Peyer's patch (tissue), 4 donors: ENCODE data around the gene XRCC1. TPM values are rescaled to one million over a fixed set of nuclear protein-coding genes. Genes with fewer than 3 reads are reported as not detected.
"Not testable (repeated sequence)": the region's sequence is repeated elsewhere in the genome, so short reads cannot be mapped to it uniquely, and the experiment has no call there.

ENCODE experiments used
- DNase-seq, 3 donors: peaks; one replicate each; pipeline ENCODE4 v3.0.0-alpha.2; 2017 to 2019
- H3K27ac ChIP-seq, 4 donors: fragments of 200-600 bp; sonication (generic); one replicate each; pipeline ENCODE4 v1.5.1; 2016 to 2019
- H3K27me3 ChIP-seq, 2 donors: fragments of 200-600 bp; sonication (generic); one replicate each; pipeline ENCODE4 v1.5.1; 2019
- H3K36me3 ChIP-seq, 3 donors: fragments of 200-600 bp; sonication (generic); one replicate each; pipeline ENCODE4 v1.5.1; 2016 to 2019
- H3K4me1 ChIP-seq, 4 donors: fragments of 200-600 bp; sonication (generic); one replicate each; pipeline ENCODE4 v1.5.1; 2016 to 2019
- H3K4me3 ChIP-seq, 4 donors: fragments of 200-600 bp; sonication (generic); 1 replicate in 3 of 4; 2 replicates in 1 of 4; pipeline ENCODE4 v1.5.1; 2016 to 2019; ENCODE audit warnings: mild to moderate bottlenecking in 1 of 4
- H3K9me3 ChIP-seq, 4 donors: fragments of 200-600 bp; sonication (generic); one replicate each; pipeline ENCODE4 v1.5.1; 2016 to 2019; ENCODE audit warnings: mild to moderate bottlenecking in 1 of 4
- POLR2A ChIP-seq, 2 donors: fragments of 450-650 bp; IDR thresholded peaks; one replicate each; pipeline ENCODE4 v1.5.1; 2017; ENCODE audit warnings: antibody characterized with exemption in 2 of 2, mild to moderate bottlenecking in 2 of 2, moderate library complexity in 2 of 2
- total RNA-seq, 4 donors: library from RNA; depleted of rRNA; stranded (reverse); fragments of >200 nt; gene quantifications; one replicate each; pipeline ENCODE4 v1.1.0, GENCODE V29; 2016
- TF ChIP-seq, protein P1 (sequence below), 6 experiments: fragments of 450-650 bp in 4 of 6; fragments of 200-600 bp in 2 of 6; sonication (generic) in 1 of 6; IDR thresholded peaks; one replicate each; pipeline ENCODE4 v1.5.1; 2017 to 2019; ENCODE audit warnings: antibody characterized with exemption in 6 of 6, mild to moderate bottlenecking in 3 of 6, moderate library complexity in 1 of 6

XRCC1 gene
- total RNA-seq, 4 donors from 2014 or later = 18.4 to 49.5 (median 22.2) TPM

DNA sequence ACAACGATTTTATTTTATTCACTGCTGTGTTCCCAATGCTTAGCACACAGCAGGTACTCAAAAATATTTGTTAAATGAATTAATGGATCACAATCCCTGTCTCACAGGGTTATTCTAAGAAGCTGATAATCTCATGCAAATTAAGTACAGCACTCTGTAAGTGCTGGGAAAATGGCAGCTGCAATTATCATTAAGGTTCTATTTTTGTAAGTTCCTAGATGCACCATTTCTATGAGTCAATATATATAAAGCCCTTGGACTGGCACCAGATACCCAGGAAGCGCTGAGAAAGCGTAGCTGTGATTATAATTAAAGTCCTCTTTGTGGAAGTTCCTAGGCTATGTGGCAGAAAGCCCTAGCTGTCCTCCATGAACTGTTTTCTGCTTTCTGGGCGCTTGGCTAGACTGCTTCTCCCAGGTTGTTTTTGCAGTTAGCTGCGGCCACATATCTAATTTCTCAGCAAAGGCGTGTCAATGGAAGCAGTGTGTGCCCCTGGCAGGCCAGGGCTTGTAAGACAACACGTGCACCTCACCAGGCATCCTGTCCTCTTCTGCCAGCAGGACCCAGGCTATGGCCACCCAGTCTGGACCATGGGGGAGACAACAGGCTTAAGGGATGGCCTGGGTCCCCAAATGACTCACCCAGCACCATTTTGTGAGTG lies 31.4 kb upstream of the XRCC1 start:
- H3K4me3 ChIP-seq = no peak overlapping the region
- TF ChIP-seq, protein P1, sequence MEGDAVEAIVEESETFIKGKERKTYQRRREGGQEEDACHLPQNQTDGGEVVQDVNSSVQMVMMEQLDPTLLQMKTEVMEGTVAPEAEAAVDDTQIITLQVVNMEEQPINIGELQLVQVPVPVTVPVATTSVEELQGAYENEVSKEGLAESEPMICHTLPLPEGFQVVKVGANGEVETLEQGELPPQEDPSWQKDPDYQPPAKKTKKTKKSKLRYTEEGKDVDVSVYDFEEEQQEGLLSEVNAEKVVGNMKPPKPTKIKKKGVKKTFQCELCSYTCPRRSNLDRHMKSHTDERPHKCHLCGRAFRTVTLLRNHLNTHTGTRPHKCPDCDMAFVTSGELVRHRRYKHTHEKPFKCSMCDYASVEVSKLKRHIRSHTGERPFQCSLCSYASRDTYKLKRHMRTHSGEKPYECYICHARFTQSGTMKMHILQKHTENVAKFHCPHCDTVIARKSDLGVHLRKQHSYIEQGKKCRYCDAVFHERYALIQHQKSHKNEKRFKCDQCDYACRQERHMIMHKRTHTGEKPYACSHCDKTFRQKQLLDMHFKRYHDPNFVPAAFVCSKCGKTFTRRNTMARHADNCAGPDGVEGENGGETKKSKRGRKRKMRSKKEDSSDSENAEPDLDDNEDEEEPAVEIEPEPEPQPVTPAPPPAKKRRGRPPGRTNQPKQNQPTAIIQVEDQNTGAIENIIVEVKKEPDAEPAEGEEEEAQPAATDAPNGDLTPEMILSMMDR (IDR thresholded peaks at IDR 0.05) = no peak
- no peak for TF ChIP-seq POLR2A (IDR thresholded peaks at IDR 0.05)
- no peaks in the 10 kb centered on the region for H3K27me3 ChIP-seq
- no peak overlapping the region for H3K27ac ChIP-seq
- no peaks in the 10 kb centered on the region for H3K4me1 ChIP-seq
- no peak for DNase-seq
- H3K9me3 ChIP-seq = no peaks in the 10 kb centered on the region
- peaks cover 0 to 18% (median 0%) of the 10 kb centered on the region in 3 donors for H3K36me3 ChIP-seq

DNA sequence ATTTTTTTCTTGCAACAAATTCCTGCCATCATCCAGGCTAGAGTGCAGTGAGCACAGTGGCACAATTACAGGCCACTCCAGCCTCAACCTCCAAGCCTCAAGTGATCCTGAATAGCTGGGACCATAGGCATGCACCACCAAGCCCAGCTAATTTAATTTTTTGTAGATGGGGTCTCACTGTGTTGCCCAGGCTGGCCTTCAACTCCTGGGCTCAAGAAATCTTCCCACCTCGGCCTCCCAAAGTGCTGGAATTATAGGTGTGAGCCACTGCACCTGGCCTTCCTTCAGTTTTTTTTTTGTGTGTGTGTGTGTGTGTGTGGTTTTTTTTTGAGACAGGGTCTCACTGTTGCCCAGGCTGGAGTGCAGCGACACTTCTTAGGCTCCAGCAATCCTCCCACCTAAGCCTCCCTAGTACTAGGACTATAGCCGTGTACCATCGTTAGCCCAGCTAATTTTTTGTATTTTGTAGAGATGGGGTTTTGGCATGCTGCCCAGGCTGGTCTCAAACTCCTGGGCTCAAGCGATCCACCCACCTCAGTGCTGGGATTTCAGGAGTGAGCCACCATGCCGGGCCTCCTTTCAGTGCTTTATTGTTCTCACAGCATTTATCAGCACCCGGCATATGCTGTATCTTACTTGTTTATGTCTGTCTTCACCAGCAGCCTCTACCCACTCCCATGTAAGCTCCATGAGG lies 30.7 kb upstream of the XRCC1 start:
- H3K27me3 ChIP-seq = no peaks in the 10 kb centered on the region
- TF ChIP-seq POLR2A (IDR thresholded peaks at IDR 0.05) = no peak
- TF ChIP-seq, protein P1 (IDR thresholded peaks at IDR 0.05) = no peak
- DNase-seq = no peak
- no peaks in the 10 kb centered on the region for H3K4me1 ChIP-seq
- H3K4me3 ChIP-seq = no peak overlapping the region
- no peak overlapping the region for H3K27ac ChIP-seq
- H3K36me3 ChIP-seq = peaks cover 0 to 15% (median 0%) of the 10 kb centered on the region in 3 donors
- no peaks in the 10 kb centered on the region for H3K9me3 ChIP-seq

DNA sequence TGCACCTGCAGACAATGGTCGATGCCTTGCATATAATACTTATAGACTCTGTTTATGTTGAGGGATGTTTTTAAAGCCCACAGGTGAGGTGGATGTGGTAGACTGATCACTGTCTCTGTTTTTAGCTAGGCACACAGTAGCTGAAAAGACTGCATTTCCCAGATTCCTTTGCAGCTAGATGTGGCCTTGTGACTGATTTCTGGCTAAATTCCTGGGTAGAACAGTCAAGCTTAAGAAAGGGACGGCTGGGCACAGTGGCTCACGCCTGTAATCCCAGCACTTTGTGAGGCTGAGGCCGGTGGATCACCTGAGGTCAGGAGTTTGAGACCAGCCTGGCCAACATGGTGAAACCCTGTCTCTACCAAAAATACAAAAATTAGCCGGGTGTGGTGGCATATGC lies 25.0 kb upstream of the XRCC1 start:
- H3K4me1 ChIP-seq = peaks cover 0 to 17% (median 12%) of the 10 kb centered on the region in 4 donors
- not testable (repeated sequence) for H3K27ac ChIP-seq, H3K27me3 ChIP-seq, DNase-seq, H3K4me3 ChIP-seq, H3K9me3 ChIP-seq
- H3K36me3 ChIP-seq = peaks cover 0 to 28% (median 0%) of the 10 kb centered on the region in 3 donors

DNA sequence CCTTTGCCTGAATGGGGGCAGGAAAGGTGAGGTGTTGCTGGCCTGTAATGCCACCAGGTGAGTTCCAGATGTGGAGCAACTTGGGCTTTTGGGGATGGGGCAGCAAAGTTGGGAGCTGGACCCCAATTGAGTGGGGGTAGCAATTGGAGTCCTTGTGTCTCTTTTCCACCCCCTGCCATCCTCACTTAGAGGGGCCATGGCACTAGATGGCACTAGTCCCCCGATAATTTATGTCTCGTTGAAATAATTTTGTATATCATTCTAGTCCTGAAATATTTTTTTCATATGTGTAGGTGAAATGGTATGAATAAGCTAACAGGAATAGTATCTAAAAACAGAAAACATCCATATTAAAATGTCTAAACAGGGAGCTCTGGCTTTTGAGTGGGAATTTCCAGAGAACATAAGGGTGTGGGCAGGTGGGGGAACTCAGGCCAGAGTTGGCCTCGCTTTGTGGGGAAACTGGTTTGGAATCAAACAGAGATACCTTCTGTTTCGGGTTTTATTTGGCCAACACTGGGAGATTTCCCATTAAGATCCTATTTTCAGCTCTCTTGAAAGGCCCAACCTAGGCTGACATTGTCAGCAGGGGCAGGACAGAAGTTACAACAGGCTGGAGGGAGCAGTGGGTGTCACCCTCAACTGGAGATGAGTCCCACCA lies 24.4 kb upstream of the XRCC1 start:
- no peak overlapping the region for H3K27ac ChIP-seq
- no peak for TF ChIP-seq POLR2A (IDR thresholded peaks at IDR 0.05)
- TF ChIP-seq, protein P1 (IDR thresholded peaks at IDR 0.05) = no peak
- no peak for DNase-seq
- peaks cover 0 to 20% (median 14%) of the 10 kb centered on the region in 4 donors for H3K4me1 ChIP-seq
- H3K27me3 ChIP-seq = no peaks in the 10 kb centered on the region
- H3K9me3 ChIP-seq = no peaks in the 10 kb centered on the region
- H3K4me3 ChIP-seq = no peak overlapping the region
- peaks cover 0 to 28% (median 0%) of the 10 kb centered on the region in 3 donors for H3K36me3 ChIP-seq

DNA sequence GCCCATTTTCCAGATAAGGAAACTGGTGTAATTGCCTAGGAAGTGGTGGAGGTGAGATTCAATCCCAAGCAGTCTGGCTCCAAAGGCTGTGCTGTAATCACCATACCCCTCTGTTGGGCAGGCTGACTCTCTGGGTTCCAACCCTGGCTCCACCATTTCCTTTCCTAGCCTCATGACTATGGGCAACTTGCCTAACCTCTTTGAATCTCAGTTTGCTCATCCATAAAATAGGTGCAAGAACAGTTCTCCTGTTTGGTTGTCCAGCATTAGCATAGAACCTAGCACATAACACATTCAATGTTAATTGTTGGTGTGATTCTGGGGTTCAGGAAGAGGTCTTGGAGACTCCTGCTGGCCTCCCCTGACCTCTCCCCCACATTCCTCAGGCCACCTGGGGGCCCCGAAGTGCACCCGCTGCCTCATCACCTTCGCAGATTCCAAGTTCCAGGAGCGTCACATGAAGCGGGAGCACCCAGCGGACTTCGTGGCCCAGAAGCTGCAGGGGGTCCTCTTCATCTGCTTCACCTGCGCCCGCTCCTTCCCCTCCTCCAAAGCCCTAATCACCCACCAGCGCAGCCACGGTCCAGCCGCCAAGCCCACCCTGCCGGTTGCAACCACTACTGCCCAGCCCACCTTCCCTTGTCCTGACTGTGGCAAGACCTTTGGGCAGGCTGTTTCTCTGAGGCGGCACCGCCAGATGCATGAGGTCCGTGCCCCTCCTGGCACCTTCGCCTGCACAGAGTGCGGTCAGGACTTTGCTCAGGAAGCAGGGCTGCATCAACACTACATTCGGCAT lies 23.3 kb upstream of the XRCC1 start:
- Histone ChIP-seq H3K4me3 (no peak overlapping the region), H3K27ac (no peak overlapping the region), H3K36me3 (peaks cover 0 to 28% (median 0%) of the 10 kb centered on the region in 3 donors), H3K27me3 (no peaks in the 10 kb centered on the region), H3K9me3 (no peaks in the 10 kb centered on the region), H3K4me1 (peaks cover 0 to 31% (median 21%) of the 10 kb centered on the region in 4 donors)
- no peak for DNase-seq
- TF ChIP-seq, protein P1 (IDR thresholded peaks at IDR 0.05) = no peak
- no peak for TF ChIP-seq POLR2A (IDR thresholded peaks at IDR 0.05)
